GM21737 (cell line): ENCODE data around the gene TLX2.
A peak's percentile ranks its signal among the peaks of the same experiment; 100 is the strongest.

Experiments used
- ATAC-seq: cut with Tn5 transposase; IDR thresholded peaks from one replicate; pipeline ENCODE4 v1.9.1; 2021; ENCODE audit warnings: mild to moderate bottlenecking, moderate library complexity; ENCODE audit not compliant: unreplicated experiment

TLX2 gene

DNA sequence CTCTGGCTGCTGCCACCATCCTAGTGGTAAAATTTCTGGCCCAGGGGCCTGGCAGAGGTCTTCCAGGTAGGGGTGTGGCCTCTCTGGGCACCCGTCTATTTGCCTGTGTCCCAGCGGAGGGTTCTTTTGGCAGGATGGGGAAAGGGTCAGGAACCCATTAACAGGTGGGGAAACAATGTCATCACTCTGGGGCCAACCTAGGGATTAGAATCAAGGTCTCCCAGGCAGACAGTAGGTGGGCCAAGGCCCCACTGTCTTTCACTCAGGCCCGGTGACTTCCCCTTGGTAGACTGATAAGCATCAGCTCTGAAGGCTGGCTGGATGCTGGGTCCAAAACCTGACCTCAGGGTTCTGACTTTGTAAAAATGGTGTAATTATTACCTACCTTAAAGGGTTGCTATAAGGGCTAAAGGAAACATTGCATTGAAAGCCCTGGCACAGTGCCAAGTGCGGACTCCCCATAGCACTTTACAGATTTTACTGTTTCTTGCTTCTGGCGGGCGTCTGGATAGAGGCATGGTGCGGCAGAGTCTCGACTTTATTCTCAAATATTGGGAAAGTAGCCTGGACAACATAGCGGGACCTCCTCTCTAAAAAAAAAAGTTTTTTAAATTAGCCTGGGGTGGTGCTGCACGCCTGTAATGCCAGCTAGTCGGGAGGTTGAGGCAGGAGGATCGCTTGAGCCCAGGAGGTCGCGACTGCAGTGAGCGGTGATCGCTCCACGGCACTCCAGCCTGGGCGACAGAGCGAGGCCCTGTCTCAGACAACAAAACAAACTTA lies 17.1 kb upstream of the TLX2 start:
- no peak for ATAC-seq

DNA sequence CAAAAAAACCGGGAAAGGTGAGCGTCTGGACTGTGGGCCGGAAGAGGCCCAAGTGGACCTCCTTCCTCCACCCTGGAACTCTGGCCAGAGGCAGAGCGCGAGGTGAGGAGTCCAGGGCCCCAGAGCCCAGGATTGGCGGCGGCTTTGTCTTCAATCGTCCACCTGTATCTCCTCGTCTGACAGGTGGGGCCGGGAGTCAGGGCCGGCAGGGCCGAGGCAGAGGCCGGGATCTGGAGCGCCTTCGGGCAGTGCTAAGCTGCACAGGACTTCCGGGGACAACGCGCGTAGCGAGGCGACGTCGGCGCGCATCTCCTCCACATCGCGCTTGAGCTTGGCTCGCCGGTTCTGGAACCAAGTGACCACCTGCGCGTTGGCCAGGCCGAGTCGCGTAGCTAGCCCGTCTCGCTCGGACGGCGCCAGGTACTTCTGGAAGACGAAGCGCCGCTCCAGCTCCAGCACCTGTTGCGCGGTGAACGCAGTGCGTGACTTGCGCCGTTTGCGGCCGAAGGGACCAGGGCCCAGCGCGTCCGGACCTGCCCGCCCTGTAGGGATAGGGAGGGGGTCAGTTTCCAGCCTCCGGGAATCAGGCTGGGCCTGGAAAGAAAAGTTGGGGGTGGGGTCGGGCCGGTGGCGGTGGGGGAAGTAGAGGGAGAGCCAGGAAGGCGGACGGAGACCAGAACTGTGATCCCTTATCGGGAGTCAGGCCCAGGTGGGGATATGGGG lies 16.3 kb upstream of the TLX2 start:
- ATAC-seq: no peak

- ATAC-seq: no peak
These were observed 15.6 kb upstream of the TLX2 start for GRCh38 chr2:74498500-74499266.

- no peak for ATAC-seq
These were observed 14.8 kb upstream of the TLX2 start, which contains the start of gene LBX2 for GRCh38 chr2:74499267-74499939. Gene LBX2 (minus strand): TSS chr2:74499603. CDS start chr2:74499537, 66 bp downstream.

- ATAC-seq: no peak
These were observed 14.2 kb upstream of the TLX2 start for GRCh38 chr2:74499940-74500577.

GRCh38 chr2:74500578-74500946 lies 13.7 kb upstream of the TLX2 start:
- ATAC-seq: no peak

- no peak for ATAC-seq
These were observed 12.7 kb upstream of the TLX2 start for GRCh38 chr2:74501335-74502071.

- ATAC-seq: no peak
These were observed 12.0 kb upstream of the TLX2 start for GRCh38 chr2:74502147-74502719.

GRCh38 chr2:74502720-74503505 lies 11.3 kb upstream of the TLX2 start:
- peak; percentile 39 for ATAC-seq

GRCh38 chr2:74503506-74504475 lies 10.5 kb upstream of the TLX2 start:
- ATAC-seq: no peak

DNA sequence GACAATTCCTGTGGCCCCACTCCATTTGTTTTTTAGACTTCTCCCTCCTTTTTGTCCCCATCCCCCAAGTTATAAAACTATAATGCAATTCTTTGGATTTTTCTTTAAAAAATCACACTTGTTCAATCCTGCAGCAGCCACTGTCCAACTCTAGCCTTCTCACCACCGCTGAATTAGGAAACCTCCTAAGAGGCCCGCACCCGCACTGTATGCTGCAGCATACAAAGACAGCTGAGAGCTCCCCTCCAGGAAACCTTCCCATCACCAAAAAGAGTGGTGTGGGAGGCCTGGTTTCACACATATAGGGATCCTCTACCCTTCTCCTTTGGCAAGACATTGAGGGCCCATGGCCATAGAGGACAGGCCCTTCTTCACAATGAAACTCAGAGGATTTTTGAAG lies 9.7 kb upstream of the TLX2 start:
- ATAC-seq: no peak

DNA sequence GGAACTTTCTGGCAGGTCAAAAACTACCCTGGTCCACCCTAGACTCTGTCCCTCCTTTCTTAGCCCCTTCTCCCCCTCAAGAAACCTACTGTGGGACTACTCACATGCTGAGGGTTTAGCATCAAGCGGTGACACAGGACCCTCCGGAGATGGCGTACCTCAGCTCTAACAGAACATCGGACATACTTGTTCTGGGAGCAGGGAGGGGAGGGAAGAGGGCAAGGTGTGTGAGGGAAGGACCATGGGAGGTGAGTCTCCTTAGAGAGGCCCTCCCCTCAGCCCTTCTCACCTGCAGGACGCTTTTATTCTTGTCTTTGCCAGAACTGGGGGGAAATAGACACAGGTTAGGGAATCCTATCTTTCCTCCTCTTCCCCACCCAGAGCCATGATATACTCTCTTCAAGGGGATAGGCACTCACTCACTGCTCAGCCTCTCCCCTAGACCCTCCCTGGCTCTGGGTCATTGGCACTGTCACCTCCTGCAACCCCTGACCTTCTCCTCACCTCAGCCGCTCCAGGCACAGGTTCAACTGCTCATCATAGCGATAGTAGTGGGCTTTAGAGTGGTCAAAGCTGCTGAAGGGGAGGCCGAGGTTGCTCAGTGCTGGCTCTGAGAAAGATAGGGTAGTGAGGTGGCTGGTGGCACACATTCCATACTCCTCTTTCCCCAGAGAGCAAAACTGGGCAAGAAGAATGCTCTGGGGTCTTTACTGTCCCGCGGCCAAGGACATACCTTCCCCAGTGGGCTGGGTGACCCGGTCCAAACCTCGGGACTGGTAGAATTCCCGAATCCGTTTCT lies 8.6 kb upstream of the TLX2 start:
- no peak for ATAC-seq

DNA sequence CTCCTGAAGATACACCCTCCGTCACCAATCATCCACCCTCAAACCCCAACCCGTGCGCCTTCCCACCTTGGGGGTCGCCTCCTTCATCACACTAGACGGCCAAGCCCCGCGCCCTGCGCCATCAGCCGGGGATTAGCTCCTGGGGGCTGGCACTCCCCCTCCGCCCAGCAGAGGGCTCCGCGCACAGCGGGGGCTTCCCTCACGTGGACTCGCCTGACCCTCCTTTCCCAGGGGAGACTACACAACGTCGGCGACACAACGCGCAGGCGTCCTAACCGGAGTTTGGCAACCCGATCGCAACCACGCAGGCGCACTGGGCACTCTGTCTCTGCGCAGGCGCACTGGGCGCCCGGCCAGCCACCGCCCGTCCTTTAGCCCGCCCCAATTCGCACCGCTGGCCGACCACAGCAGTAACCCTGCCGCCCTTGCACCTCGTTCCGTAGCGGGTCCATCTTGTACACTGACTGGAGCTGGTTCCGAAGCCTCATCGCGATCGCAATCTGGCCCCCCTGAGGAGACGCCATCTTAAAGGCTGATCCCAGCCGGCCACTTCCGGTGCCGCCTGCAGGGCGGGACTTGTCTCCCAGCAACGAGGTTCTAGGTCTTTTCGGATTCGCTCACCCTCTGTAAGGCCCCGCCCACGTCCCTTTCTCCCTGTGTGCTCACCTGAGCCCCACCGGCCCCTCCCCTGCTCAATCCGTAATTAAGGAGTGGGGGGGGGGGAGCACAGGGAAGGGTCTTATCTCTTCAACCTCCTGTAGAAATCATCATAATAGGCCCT lies 6.9 kb upstream of the TLX2 start, which contains the start of gene PCGF1:
Gene PCGF1, minus strand, starts transcription at position 551 of the 781 bp plus-strand sequence. Its CDS starts 27 bp downstream, at position 524.
- ATAC-seq: peak; percentile 84

- ATAC-seq: peak; percentile 5
These were observed 6.2 kb upstream of the TLX2 start for GRCh38 chr2:74507926-74508520.

DNA sequence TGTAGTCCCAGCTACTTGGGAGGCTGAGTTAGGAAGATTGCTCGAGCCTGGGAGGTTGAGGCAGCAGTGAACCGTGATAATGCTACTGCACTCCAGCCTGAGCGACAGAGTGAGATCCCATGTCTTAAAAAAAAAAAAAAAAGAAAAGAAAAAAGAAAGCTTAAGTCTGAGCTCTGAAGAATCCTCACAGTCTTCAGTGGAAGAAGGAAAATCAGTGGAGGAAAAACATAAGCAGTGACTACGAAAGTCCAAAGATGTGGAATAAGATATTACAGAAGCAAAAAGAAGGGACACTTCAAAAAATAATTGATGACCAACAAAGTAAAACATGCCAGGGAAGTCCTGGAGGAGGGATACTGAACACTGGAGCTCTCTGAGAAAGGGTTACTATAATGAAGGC lies 4.0 kb upstream of the TLX2 start:
- no peak for ATAC-seq
